ENCODE measurements around the gene ZNF527. TPM values are rescaled to one million over a fixed set of nuclear protein-coding genes. Genes with fewer than 3 reads are reported as not detected.

The ZNF527 gene
- total RNA-seq = 4.2 and 4.8 TPM in 2 replicates

DNA sequence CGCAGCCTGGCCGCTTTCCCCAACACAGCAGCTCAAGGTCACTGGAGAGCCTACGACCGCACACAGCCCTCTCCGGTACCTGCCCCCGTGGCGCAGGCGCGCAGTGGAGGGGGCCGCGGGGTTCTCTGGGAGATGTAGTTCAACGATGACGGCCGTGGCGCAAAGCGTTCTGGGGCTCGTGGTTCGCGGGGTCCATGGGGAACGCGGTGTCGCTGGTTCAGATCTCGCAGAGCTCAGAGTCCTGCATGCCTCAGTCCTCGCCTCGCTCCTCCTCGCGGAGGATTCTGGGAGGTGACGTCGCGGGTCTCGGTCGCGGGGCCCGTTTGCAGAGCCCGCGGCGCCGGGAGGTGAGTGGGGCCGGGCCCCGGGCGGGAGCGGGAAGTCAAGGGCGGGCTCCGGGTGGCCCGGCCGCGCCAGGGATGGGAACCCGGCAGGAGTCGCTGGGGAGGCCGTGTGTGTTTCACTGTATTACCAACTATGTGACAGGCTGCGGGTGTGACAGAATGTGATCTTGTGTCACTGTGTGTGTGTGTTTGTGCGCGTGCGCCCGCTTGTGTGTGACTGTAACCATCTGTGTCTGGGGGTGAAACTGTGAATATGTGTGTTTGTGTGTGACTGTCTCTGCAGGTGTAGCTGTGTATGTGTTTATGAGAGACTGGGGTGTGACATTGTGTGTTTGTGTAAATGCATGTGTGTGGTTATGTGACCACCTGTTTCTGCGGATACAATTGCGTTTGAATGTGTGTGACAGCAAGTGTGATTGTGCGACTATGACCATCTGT, at the start of gene ZNF527:
ZNF527 (plus strand) TSS at position 220 of the 782 bp plus-strand sequence. CDS start 3,100 bp downstream, outside the sequence.

Other genes with a start within 250 kb of the ZNF527 start
- 7.7 and 8.0 TPM in 2 replicates for gene ZNF585A, start 198.4 kb upstream of the ZNF527 start, total RNA-seq
- 19.6 and 19.9 TPM in 2 replicates for gene ZNF585B, start 160.6 kb upstream of the ZNF527 start, total RNA-seq
- 5.9 and 6.1 TPM in 2 replicates for gene ZNF383, start 152.9 kb upstream of the ZNF527 start, total RNA-seq
- gene ZNF569, start 96.3 kb downstream of the ZNF527 start, total RNA-seq = 9.7 and 11.0 TPM in 2 replicates
- gene ZNF570, start 98.3 kb downstream of the ZNF527 start, total RNA-seq = 9.1 and 11.0 TPM in 2 replicates
- 1.5 and 2.5 TPM in 2 replicates for gene ZNF793, start 135.8 kb downstream of the ZNF527 start, total RNA-seq
- 3.2 and 4.2 TPM in 2 replicates for gene ZNF571, start 223.7 kb downstream of the ZNF527 start, total RNA-seq
- gene ZNF540, start 223.8 kb downstream of the ZNF527 start, total RNA-seq = 0.28 and 0.89 TPM in 2 replicates